HG02885 (cell line): Measurements from ENCODE around the gene CCL28.

Experiments used
- ATAC-seq: cut with Tn5 transposase; IDR thresholded peaks from one replicate; pipeline ENCODE4 v1.9.1; 2021; ENCODE audit warnings: mild to moderate bottlenecking; ENCODE audit not compliant: unreplicated experiment, poor library complexity

CCL28 gene

DNA sequence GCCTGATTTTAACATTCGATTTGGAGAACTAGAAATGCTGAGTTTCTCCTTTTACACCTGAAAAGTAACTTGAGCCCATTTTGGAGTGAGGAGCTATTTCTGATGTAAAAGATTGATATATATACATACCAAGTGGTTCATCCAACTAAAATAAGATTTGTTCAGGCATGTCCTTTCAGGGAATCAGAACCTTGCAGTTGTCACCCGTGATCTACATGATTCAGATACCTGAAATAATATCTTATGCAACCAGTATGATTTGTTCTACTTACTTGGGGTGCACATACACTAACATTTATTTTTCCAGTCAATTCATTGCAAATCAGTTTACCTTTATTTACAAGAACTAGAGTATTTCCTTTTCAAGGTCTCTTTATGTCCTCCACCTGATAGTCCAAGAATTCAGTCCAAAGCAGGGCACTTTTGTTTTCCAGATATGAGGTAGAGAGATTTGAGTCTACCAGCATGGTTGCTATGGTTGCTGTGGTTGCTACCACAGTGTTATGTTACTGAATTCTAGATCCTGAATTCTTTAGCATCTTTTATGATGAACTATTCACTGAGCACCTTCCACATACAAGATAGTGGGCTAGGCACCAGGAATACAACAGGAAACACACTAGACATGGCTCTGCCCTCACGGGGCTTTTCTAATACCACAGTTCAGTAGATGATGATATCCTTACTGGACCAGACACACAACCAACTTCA, 49.3 kb downstream of the CCL28 start:
- ATAC-seq = no peak

GRCh38 chr5:43358726-43359125, 53.5 kb downstream of the CCL28 start:
- no peak for ATAC-seq

DNA sequence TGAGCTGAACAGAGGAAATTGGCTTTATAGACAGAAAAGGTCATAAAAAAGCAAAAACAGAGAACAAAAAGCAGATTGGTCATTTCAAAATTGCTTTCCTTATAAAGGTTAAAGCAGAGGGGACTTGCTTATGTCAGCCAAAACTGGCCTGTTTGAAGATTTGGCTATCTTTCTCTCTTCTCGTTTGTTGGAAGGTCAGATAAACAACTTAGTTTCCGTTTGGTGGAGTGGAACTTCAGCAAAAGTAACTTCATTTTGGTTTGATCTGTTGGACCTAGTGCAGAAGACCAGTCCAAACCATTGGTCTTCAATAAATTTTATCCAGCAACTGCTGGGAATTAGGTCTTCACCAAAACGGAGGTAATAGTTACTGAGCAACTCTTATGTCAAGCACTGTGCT, 53.9 kb downstream of the CCL28 start:
- no peak for ATAC-seq

- no peak for ATAC-seq
These were observed 54.3 kb downstream of the CCL28 start for GRCh38 chr5:43357878-43358281.

- ATAC-seq = no peak
These were observed 55.1 kb downstream of the CCL28 start for GRCh38 chr5:43357067-43357466.

GRCh38 chr5:43354774-43355173, 57.4 kb downstream of the CCL28 start:
- no peak for ATAC-seq

DNA sequence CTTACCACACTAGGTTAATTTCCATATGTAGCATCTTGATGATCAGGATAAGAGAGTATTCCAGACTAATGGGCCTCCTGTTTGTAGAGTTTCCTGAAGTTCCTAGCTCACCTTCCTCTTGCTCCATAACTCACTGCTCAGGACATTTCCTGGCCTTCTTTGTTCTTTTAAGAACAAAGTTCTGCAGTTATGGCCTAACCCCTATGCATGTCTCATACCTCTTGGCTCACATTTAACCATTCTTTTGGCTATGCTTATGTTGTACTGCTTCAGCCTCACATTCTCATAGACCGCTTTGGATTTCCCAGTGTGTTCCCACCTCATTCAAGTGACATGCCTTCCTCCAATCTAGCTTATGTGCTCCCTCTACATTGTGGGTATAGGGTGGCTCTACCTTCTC, 58.5 kb downstream of the CCL28 start:
- no peak for ATAC-seq

DNA sequence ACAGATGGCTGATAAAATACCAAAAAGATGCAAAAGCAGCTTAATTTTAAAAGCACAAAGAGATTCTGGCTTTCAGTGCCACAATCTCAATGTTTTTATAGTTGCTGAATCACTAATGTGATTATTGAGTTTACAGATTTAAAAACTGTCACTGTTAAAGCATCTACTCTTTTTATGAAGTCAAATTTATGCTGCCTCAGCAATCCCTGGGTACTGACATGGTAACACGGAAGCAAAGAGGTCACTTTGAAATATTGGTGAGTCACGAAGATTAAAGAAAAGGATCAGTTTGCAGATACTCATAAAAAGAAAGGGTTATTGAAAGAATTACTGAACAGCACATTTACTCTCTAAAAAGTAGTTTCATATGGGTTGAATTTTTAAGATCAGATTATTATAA, 59.3 kb downstream of the CCL28 start:
- ATAC-seq = no peak

DNA sequence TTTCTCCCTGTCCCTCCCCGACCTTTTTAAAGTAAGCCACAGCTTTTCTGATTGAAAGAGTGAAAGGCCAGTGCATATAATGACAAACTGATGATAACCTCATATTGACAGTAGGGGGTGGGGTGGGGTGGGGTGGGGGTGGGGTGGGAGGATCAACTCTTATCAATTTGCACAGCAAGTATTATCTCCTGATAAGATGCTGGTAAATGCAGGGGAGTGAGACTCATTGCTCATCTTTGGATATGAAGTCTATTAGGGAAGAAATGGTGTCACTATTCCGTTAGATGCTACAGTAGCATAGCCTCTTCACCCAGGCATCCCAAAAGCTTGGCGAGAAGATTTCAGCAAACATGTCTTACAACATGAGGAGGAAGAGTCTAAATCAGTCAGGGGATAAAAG, 60.1 kb downstream of the CCL28 start:
- ATAC-seq = no peak

GRCh38 chr5:43348861-43349363, 63.3 kb downstream of the CCL28 start:
- ATAC-seq = no peak

GRCh38 chr5:43348207-43348606, 64.0 kb downstream of the CCL28 start:
- ATAC-seq = no peak

DNA sequence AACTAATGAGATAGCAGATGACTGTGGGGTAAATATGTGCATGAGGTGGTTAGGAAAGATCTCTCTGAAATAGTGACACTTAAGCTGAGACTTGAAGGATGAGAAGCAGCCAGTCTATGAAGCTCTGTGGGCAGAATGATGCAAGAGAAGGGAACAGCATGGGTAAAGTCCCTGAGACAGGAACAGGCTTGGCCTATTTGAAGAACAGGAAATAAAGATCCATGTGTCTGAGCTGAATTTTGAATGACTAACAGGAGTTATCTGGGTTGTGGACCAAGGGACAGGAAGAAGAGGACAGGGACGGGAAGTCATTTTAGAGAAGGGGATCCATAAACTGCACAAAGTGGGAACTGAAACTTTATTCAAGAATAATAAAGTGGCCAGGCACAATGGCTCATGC, 73.3 kb downstream of the CCL28 start:
- no peak for ATAC-seq

- no peak for ATAC-seq
These were observed 76.0 kb downstream of the CCL28 start for GRCh38 chr5:43336159-43336558.

DNA sequence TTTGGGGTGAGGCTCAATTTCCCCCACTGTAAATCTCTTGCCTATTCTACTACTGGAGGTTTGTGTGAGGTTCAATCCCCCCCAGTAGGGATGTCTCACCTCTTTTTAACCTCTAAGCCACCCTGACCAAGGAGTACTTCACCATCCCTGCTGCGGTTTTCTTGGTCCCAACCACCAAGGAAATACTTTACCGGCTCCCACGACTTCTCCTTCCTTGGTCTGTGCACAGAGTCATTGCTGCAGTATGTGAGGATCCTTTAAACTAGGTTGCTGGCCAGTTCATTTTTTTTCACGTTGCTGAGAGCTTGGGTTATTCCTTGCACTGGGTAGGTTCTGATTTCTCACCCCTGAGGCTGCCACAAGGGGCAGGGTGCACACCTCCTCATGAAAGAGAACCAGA, 76.5 kb downstream of the CCL28 start:
- ATAC-seq = no peak

GRCh38 chr5:43332401-43332800, 79.8 kb downstream of the CCL28 start:
- no peak for ATAC-seq
